HG03442 (cell line): ENCODE measurements around the gene GAB1.
A peak's percentile ranks its signal among the peaks of the same experiment; 100 is the strongest.

Experiments used
- ATAC-seq: cut with Tn5 transposase; IDR thresholded peaks from one replicate; pipeline ENCODE4 v1.9.1; 2021; ENCODE audit warnings: mild to moderate bottlenecking, moderate library complexity; ENCODE audit not compliant: unreplicated experiment

The GAB1 gene

DNA sequence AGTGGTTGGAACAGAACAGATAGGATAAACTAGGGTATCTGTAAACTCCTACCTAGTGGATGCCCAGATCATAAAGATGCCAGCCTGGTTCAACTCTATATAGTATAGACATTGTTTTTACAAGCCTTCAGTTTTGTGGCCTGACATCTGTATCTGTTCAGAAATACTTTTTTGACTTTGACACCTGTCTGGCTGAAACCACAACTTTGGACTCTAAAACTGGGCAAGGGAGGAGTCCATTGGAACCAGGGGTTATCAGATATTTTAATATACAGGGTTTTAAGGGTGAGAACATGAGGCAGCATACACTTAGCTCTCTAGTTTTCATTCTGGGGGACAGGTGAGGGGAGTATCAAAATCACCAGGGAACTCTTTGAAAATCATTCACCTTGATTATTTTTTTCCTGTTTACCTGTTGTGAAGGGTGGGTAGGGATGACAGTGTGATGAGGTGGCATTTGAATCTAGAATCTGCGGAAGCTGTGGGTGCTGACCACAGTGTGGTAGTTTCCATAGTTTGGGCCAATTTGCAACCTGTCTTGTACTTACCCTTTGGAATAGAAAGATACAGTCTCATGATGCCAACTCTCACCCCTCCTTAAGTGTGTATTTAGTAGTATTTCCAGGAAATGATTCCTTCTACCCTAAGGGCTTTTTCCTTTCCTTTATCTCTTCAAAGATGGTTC, 20.6 kb downstream of the GAB1 start:
- ATAC-seq, result no peak

- no peak for ATAC-seq
Observed at GRCh38 chr4:143358419-143358818, 21.7 kb downstream of the GAB1 start.

- peak; percentile 81 for ATAC-seq
Observed at GRCh38 chr4:143358923-143359643, 22.4 kb downstream of the GAB1 start.

DNA sequence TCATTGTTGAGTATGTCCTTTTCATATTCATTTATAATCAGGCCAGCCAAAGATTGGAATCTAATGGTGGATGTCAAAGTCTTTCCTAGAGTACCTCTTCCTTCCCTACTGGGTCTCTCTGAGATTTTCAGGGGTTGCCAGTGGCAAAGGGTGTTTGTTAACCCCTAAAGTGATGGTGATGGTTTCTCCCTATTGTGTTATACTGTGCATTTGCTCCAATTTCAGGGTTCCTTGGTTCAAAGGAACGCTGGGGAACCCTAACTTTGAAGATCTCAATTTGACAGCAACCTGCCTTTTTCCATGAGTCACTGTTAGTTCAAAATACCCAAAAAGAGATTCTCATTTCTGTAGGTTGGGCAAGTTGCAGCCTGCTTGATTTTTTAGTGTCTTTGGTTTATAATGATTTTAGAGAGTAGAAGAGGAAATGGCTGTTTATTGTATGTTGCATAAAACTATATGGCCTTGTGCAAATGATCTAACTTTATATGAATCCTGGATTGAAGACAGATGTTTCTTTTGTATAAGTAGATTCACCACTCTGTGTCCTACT, 23.0 kb downstream of the GAB1 start:
- ATAC-seq, result peak; percentile 13

- no peak for ATAC-seq
Observed at GRCh38 chr4:143360838-143361625, 24.4 kb downstream of the GAB1 start.

- ATAC-seq, result no peak
Observed at GRCh38 chr4:143362349-143363046, 25.8 kb downstream of the GAB1 start.

DNA sequence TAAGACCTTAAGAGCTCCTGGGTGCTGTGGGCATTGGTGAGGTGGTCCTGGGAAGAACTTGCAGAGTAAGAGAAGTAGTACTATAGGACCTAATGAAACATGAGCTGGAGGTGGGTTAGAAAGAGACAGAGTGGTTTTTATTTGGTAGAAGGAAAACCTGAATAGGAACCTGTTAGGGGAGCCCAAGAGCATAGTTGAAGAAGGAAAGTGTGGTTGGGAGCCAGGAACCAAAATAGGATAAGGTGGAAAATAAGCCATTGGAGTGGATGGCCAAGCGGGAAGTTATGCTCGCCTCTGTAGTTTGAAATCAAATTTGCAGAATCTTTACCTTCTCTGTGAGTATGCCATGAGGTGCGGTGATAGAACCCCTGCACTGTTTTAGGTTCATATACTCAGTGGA, 26.7 kb downstream of the GAB1 start:
- ATAC-seq, result no peak

- no peak for ATAC-seq
Observed at GRCh38 chr4:143364063-143364462, 27.4 kb downstream of the GAB1 start.

- ATAC-seq, result no peak
Observed at GRCh38 chr4:143367863-143368262, 31.2 kb downstream of the GAB1 start.

DNA sequence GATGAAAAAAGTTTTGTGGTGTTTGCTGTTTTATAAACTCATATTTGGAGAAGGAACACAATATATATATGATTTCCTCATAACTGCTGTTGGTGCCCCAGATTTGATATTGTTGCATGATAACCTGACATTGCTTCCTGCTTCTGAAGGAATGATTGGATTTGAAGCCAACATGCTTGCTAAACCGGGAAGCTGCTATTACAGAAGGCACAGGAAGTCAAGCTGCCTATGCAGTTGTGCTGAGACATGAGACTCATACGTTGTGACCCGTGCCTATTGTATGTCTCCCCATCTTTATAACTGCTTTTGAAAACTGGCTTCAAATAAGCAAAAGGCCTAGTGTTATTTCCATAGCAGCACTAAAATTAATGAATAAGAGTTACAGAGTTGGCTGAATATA, 32.9 kb downstream of the GAB1 start:
- no peak for ATAC-seq

- ATAC-seq, result peak; percentile 75
Observed at GRCh38 chr4:143372093-143372915, 35.6 kb downstream of the GAB1 start.

GRCh38 chr4:143374255-143374654, 37.6 kb downstream of the GAB1 start:
- ATAC-seq, result no peak

GRCh38 chr4:143374771-143375170, 38.1 kb downstream of the GAB1 start:
- no peak for ATAC-seq

DNA sequence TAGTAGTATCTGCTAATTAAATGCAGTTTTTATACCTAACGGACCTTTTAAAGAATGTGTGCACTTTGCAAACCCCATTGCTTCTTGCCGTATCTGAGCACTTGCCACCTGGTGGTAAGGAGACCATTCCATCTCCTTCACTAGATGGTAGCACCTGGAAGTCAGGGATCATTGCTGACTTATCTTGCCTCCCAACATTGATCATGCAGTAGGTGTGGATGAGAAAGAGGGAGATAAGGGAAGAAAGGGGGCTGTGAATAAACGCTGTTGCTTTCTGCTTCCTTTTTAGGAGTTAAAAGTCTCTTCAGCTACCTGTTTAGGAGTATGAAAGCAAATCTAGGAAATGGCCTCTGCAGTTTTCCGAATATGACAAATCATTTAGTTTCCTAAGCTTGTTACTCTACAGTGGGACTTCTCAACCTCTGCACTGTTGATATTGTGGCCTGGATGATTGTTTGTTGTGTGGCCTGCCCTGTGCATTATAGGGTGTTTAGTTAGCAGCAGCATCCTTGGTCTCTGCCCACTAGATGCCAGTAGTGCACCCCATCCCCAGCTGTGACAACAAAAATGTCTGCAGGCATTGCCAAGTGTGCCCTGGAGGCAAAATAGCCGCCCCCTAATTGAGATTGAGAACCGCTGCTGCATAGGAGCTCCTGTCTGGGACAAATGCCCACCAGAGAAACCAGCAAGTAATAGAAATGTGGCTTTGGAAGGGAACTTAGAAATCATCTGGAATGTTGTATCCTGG, 38.8 kb downstream of the GAB1 start:
- ATAC-seq, result peak; percentile 30

- peak; percentile 61 for ATAC-seq
Observed at GRCh38 chr4:143377611-143378099, 41.0 kb downstream of the GAB1 start.

GRCh38 chr4:143380629-143381028, 44.0 kb downstream of the GAB1 start:
- no peak for ATAC-seq

DNA sequence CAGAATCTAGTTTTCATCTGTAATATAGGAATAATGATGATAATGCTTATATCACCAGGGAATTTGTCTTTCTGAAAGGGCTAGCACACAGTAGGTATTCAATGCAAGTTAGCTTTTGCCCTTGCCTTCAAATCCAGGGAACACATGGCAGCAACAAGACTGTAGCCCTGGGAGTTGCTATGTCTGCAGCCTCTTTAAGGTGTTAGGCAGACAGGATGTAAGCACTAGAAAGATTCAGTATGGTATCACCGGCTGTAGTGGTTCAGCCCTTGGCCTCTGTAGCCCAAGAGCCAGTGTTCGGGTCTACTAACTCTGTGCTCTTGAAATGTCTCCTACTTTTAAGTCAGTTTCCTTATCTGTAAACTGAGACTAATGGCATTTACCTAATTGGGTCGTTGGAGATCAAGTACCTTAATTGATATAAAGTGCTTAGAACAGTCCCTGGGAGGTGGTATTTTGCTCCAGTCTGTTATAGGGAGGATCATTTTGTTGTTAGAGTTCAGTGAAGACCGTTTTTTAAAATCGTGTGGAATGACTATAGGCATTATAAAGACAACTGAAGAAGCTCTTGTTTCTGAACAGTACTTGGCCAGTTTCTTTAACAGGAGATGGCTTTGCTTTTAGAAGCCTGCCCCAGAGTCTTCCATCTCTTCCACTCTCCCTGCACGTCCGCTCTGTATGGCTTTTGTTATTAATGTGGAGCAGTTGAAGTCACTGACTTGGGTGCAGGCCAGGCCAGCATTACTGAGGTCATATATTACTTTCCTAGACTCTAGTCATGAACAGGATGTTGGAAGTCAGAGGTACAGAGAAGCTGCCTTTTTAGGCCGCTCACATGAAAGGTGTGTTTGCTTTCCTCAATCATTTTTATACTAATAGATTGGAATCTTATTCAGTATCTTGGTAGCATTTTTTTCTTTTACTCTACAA, 44.8 kb downstream of the GAB1 start:
- peak; percentile 42 for ATAC-seq

GRCh38 chr4:143382596-143382995, 45.9 kb downstream of the GAB1 start:
- ATAC-seq, result no peak
